OCI-LY1 (cell line): ENCODE measurements around the gene PTPN11.

Source experiments
- H2AFZ ChIP-seq: fragments of 200-600 bp; sonication (generic), shearing (Covaris generic); 2 replicates; pipeline ENCODE4 v1.6.0; 2014; ENCODE audit warnings: antibody characterized with exemption, mild to moderate bottlenecking, low read length
- H3F3A ChIP-seq: fragments of 200-600 bp; sonication (generic), shearing (Covaris generic); 2 replicates; pipeline ENCODE4 v1.6.0; 2014; ENCODE audit warnings: mild to moderate bottlenecking, antibody characterized with exemption, low read length, moderate library complexity; ENCODE audit not compliant: insufficient read depth
- H3K27ac ChIP-seq: fragments of 200-600 bp; sonication (generic); 2 replicates; pipeline ENCODE4 v1.5.1; 2014; ENCODE audit warnings: low read length, mixed run types, mild to moderate bottlenecking, low read depth; ENCODE audit not compliant: poor library complexity, severe bottlenecking
- H3K27me3 ChIP-seq: fragments of 200-600 bp; sonication (generic); 2 replicates; pipeline ENCODE4 v1.6.0; 2014; ENCODE audit warnings: antibody characterized with exemption, mild to moderate bottlenecking, low read length, moderate library complexity; ENCODE audit not compliant: insufficient read depth
- H3K36me3 ChIP-seq: fragments of 200-600 bp; sonication (generic); 2 replicates; pipeline ENCODE4 v1.6.1; 2014; ENCODE audit warnings: mild to moderate bottlenecking, antibody characterized with exemption, low read length, moderate library complexity, mixed read lengths; ENCODE audit not compliant: insufficient read depth
- H3K4me1 ChIP-seq: fragments of 200-600 bp; sonication (generic); 2 replicates; pipeline ENCODE4 v1.5.1; 2014; ENCODE audit warnings: mild to moderate bottlenecking, low read length, moderate library complexity; ENCODE audit not compliant: insufficient read depth, severe bottlenecking
- H3K4me2 ChIP-seq: fragments of 200-600 bp; sonication (generic), shearing (Covaris generic); 2 replicates; pipeline ENCODE4 v1.6.1; 2014; ENCODE audit warnings: low read length
- H3K4me3 ChIP-seq: fragments of 200-600 bp; sonication (generic); 2 replicates; pipeline ENCODE4 v1.5.1; 2014; ENCODE audit warnings: low read length, low read depth, mild to moderate bottlenecking, mixed read lengths; ENCODE audit not compliant: poor library complexity, severe bottlenecking
- H3K79me2 ChIP-seq: fragments of 200-600 bp; shearing (Covaris generic); 2 replicates; pipeline ENCODE4 v1.6.1; 2016; ENCODE audit warnings: mixed run types, low read length, mixed read lengths; ENCODE audit not compliant: insufficient read depth
- H3K9ac ChIP-seq: fragments of 200-600 bp; sonication (generic), shearing (Covaris generic); 2 replicates; pipeline ENCODE4 v1.6.1; 2014; ENCODE audit warnings: mild to moderate bottlenecking, low read length, mixed read lengths
- H3K9me2 ChIP-seq: fragments of 200-600 bp; sonication (generic), shearing (Covaris generic); 2 replicates; pipeline ENCODE4 v1.6.1; 2014; ENCODE audit warnings: low read depth, mild to moderate bottlenecking, low read length, mixed read lengths
- H3K9me3 ChIP-seq: fragments of 200-600 bp; shearing (Covaris generic); 2 replicates; pipeline ENCODE4 v1.6.1; 2014; ENCODE audit warnings: low read length, mixed read lengths
- H4K20me1 ChIP-seq: fragments of 200-600 bp; sonication (generic), shearing (Covaris generic); 2 replicates; pipeline ENCODE4 v1.6.0; 2016; ENCODE audit warnings: mild to moderate bottlenecking, low read length; ENCODE audit not compliant: insufficient read depth
- CTCF ChIP-seq: fragments of 200-600 bp; sonication (generic), shearing (Covaris generic); IDR thresholded peaks from 2 replicates; pipeline ENCODE4 v1.5.1; 2017; ENCODE audit warnings: mild to moderate bottlenecking, antibody characterized with exemption, low read length, moderate library complexity, mixed read lengths
- EZH2 ChIP-seq: fragments of 200-600 bp; sonication (generic), shearing (Covaris generic); IDR thresholded peaks from 2 replicates; pipeline ENCODE4 v1.8.0; 2017; ENCODE audit warnings: borderline replicate concordance, mixed run types, mild to moderate bottlenecking, antibody characterized with exemption, low read length, moderate library complexity, mixed read lengths

PTPN11 gene

GRCh38 chr12:112480931-112481330 is 62.2 kb downstream of the PTPN11 start:
- Histone ChIP-seq H3F3A (no peaks in the 10 kb centered on the region), H3K9ac (no peak overlapping the region), H4K20me1 (no peaks in the 10 kb centered on the region), H3K9me2 (no peaks in the 10 kb centered on the region), H2AFZ (no peak overlapping the region), H3K9me3 (no peaks in the 10 kb centered on the region), H3K79me2 (no peaks in the 10 kb centered on the region), H3K36me3 (peaks cover 91% of the 10 kb centered on the region), H3K4me3 (no peak overlapping the region), H3K4me2 (no peak overlapping the region), H3K4me1 (no peaks in the 10 kb centered on the region), H3K27ac (no peak overlapping the region), H3K27me3 (no peaks in the 10 kb centered on the region)
- TF ChIP-seq EZH2, result no peak
- TF ChIP-seq CTCF, result no peak

GRCh38 chr12:112482733-112483132 is 64.0 kb downstream of the PTPN11 start:
- no peaks in the 10 kb centered on the region for H3K4me1 ChIP-seq
- no peaks in the 10 kb centered on the region for H3K9me3 ChIP-seq
- H3K36me3 ChIP-seq, result peaks cover 89% of the 10 kb centered on the region
- TF ChIP-seq CTCF (no peak), EZH2 (no peak)
- H3K4me3 ChIP-seq, result no peak overlapping the region
- no peaks in the 10 kb centered on the region for H3K9me2 ChIP-seq
- H3K27me3 ChIP-seq, result no peaks in the 10 kb centered on the region
- H3K4me2 ChIP-seq, result no peak overlapping the region
- H4K20me1 ChIP-seq, result no peaks in the 10 kb centered on the region
- no peak overlapping the region for H2AFZ ChIP-seq
- no peaks in the 10 kb centered on the region for H3F3A ChIP-seq
- H3K9ac ChIP-seq, result no peak overlapping the region
- no peak overlapping the region for H3K27ac ChIP-seq
- H3K79me2 ChIP-seq, result no peaks in the 10 kb centered on the region

GRCh38 chr12:112486361-112486760 is 67.6 kb downstream of the PTPN11 start:
- TF ChIP-seq CTCF (no peak), EZH2 (no peak)
- no peaks in the 10 kb centered on the region for H3K79me2 ChIP-seq
- no peak overlapping the region for H3K9ac ChIP-seq
- no peak overlapping the region for H3K27ac ChIP-seq
- H3K27me3 ChIP-seq, result no peaks in the 10 kb centered on the region
- H3K9me3 ChIP-seq, result no peaks in the 10 kb centered on the region
- H3K4me1 ChIP-seq, result no peaks in the 10 kb centered on the region
- H3K9me2 ChIP-seq, result no peaks in the 10 kb centered on the region
- H3K36me3 ChIP-seq, result peaks cover 88% of the 10 kb centered on the region
- H3K4me3 ChIP-seq, result no peak overlapping the region
- H3F3A ChIP-seq, result peaks cover 3% of the 10 kb centered on the region; the same call in 1 of the 2 replicates
- H3K4me2 ChIP-seq, result no peak overlapping the region
- H2AFZ ChIP-seq, result no peak overlapping the region
- no peaks in the 10 kb centered on the region for H4K20me1 ChIP-seq
